Prostate gland (tissue), 2 donors: ENCODE results near the gene UNC13B. TPM values are rescaled to one million over a fixed set of nuclear protein-coding genes. Genes with fewer than 3 reads are reported as not detected.

Source experiments
- DNase-seq: peaks from one replicate; pipeline ENCODE4 v3.0.0-alpha.2; 2019; ENCODE audit warnings: low spot score
- H3K27ac ChIP-seq, 2 donors: fragments of 200-600 bp; sonication (generic); 2 replicates each; pipeline ENCODE4 v1.5.1; 2017 to 2019
- H3K27me3 ChIP-seq: fragments of 200-600 bp; sonication (generic); replicated peaks from 2 replicates; pipeline ENCODE4 v1.5.1; 2019; ENCODE audit not compliant: insufficient read depth
- H3K36me3 ChIP-seq, 2 donors: fragments of 200-600 bp; sonication (generic); 1 replicate in 1 of 2; 2 replicates in 1 of 2; pipeline versions ENCODE4 v1.5.1 to v1.8.1; 2017 to 2019
- H3K4me1 ChIP-seq: fragments of 200-600 bp; sonication (generic); replicated peaks from 2 replicates; pipeline ENCODE4 v1.5.1; 2019
- H3K4me3 ChIP-seq, 2 donors: fragments of 200-600 bp; sonication (generic); 2 replicates each; pipeline ENCODE4 v1.5.1; 2017 to 2019
- H3K9me3 ChIP-seq: fragments of 200-600 bp; sonication (generic); 2 replicates; pipeline ENCODE4 v1.5.1; 2017
- POLR2A ChIP-seq: fragments of 450-650 bp; IDR thresholded peaks from one replicate; pipeline ENCODE4 v1.6.1; 2016; ENCODE audit warnings: antibody characterized with exemption, mild to moderate bottlenecking
- POLR2AphosphoS5 ChIP-seq: sonication (generic); formaldehyde crosslinking; IDR thresholded peaks from one replicate; pipeline ENCODE4 v1.6.1; 2017; ENCODE audit warnings: antibody characterized with exemption
- WGBS: methylation state at CpG from one replicate; pipeline ENCODE4 v1.1.5; 2018; 5-methylcytosine and 5-hydroxymethylcytosine counted together
- intact Hi-C: fragments of 100-400 bp; cut with DNase I; formaldehyde crosslinking; loops from one replicate; pipeline ENCODE4 v1.14.2; 2022
- total RNA-seq, 2 donors: library from RNA; depleted of rRNA; stranded (reverse); fragments of >200 nt; gene quantifications; one replicate each; pipeline ENCODE4 v1.1.0, GENCODE V29; 2016
- TF ChIP-seq, protein P1 (sequence below), 4 experiments: fragments of 200-600 bp in 2 of 4; fragments of 450-650 bp in 2 of 4; sonication (generic) in 2 of 4; IDR thresholded peaks; 1 replicate in 3 of 4; 2 replicates in 1 of 4; pipeline ENCODE4 v1.5.1; 2016 to 2019; ENCODE audit warnings: antibody characterized with exemption in 4 of 4, mild to moderate bottlenecking in 2 of 4, moderate library complexity in 2 of 4

UNC13B gene
- total RNA-seq, 2 donors from 2014 or later = 63.8 to 140 TPM

DNA sequence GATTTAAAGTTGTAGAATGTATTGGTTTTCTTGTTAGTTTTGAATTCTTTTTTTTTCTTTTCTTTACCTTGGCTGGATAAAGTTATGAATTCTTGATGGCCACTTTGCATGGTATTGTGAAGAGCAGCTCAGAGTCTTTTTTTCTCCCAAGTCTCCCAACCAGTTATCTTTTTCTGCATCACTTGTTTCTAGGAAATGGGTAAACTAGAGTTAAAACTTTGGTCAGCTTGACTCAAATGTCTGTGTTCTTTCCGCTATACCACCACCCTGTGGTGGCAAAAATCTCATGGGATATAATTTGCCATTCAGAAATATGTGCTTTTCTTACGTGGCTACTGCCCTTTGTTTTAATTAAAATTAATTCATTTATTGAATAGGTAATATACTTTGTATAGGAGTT lies 113.2 kb downstream of the UNC13B start:
- Histone ChIP-seq H3K4me3 (no peak overlapping the region), H3K27me3 (no peaks in the 10 kb centered on the region), H3K36me3 (no peaks in the 10 kb centered on the region), H3K27ac (no peak overlapping the region), H3K9me3 (no peaks in the 10 kb centered on the region), H3K4me1 (peaks cover 6% of the 10 kb centered on the region)
- 85% methylated on average over 2 of the region's 2 CpGs for WGBS
- DNase-seq = no peak
- no peak for TF ChIP-seq POLR2AphosphoS5
- TF ChIP-seq POLR2A = no peak
- TF ChIP-seq, protein P1, sequence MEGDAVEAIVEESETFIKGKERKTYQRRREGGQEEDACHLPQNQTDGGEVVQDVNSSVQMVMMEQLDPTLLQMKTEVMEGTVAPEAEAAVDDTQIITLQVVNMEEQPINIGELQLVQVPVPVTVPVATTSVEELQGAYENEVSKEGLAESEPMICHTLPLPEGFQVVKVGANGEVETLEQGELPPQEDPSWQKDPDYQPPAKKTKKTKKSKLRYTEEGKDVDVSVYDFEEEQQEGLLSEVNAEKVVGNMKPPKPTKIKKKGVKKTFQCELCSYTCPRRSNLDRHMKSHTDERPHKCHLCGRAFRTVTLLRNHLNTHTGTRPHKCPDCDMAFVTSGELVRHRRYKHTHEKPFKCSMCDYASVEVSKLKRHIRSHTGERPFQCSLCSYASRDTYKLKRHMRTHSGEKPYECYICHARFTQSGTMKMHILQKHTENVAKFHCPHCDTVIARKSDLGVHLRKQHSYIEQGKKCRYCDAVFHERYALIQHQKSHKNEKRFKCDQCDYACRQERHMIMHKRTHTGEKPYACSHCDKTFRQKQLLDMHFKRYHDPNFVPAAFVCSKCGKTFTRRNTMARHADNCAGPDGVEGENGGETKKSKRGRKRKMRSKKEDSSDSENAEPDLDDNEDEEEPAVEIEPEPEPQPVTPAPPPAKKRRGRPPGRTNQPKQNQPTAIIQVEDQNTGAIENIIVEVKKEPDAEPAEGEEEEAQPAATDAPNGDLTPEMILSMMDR (IDR thresholded peaks at IDR 0.05) = no peak
- intact Hi-C loops = loop anchor here (5.0 to 10.0 kb wide), 3 partner anchors 60 to 280 kb away; no protein-coding TSS in a partner anchor

DNA sequence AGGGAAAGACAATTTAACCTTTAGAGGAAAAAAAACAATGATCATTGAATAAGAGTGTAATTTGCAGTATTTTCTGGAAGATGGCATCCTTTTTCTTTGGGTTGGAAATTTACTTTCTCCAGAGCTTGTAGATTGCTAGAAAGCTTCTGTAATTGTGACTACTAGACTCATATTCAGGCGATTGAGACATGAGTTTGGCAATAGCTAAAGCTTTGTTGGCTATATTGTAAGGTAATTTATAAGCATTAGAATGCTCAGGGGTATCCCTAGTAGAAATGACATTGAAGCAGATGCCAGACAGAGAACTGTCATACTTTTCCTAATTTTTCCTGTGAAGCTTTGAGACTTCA lies 115.3 kb downstream of the UNC13B start:
- intact Hi-C loops = loop anchor here (5.0 to 10.0 kb wide), 3 partner anchors 58 to 278 kb away; no protein-coding TSS in a partner anchor
- WGBS = 76% methylated on average over 1 of the region's 1 CpG
- Histone ChIP-seq H3K36me3 (no peaks in the 10 kb centered on the region), H3K4me3 (no peak overlapping the region), H3K27ac (peak overlapping the region in 1 of 2 donors; percentile 36), H3K4me1 (no peaks in the 10 kb centered on the region), H3K27me3 (no peaks in the 10 kb centered on the region), H3K9me3 (no peaks in the 10 kb centered on the region)
- DNase-seq = no peak
- TF ChIP-seq POLR2AphosphoS5 = no peak
- TF ChIP-seq, protein P1 (IDR thresholded peaks at IDR 0.05) = no peak
- no peak for TF ChIP-seq POLR2A

DNA sequence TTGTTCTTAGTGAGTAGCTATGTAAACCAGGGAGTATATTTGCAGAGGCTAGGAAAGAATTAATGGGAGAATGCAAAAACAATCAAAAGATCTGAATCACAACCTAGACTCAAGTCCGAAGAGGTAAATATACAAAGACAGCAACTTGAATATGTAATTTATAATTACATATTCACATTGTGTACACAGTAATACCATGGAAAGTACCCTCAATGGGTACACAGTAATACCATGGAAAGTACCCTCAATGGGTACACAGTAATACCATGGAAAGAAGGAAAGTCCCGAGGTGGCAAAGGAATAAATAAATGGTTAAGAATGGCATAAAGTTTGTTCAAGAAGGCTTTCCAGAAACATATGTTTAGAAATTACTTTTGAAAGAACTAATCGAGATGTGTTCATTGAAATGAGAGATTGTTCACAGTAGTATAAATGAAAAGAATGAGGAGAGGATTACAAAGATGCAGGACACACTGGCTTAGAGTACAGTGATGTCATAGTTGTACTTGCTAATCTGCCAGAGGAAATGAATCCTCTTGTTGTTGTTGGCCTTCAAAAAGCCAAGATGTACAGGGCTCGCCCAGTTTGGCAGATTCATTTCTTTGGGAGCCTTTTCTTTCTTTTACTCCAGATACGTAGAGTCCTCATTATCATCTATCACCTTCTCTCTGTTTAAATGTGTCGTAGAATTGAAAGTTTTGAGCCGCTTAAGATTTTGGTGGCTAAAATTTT lies 116.0 kb downstream of the UNC13B start:
- no peaks in the 10 kb centered on the region for H3K9me3 ChIP-seq
- DNase-seq = no peak
- peak overlapping the region in 1 of 2 donors; percentile 36 for H3K27ac ChIP-seq
- TF ChIP-seq POLR2AphosphoS5 = peak; percentile 53
- TF ChIP-seq, protein P1 (IDR thresholded peaks at IDR 0.05) = no peak
- H3K4me1 ChIP-seq = no peaks in the 10 kb centered on the region
- intact Hi-C loops = loop anchor here (5.0 to 10.0 kb wide), 3 partner anchors 57 to 277 kb away; no protein-coding TSS in a partner anchor
- 58% methylated on average over 7 of the region's 7 CpGs for WGBS
- H3K27me3 ChIP-seq = no peaks in the 10 kb centered on the region
- H3K4me3 ChIP-seq = no peak overlapping the region
- no peaks in the 10 kb centered on the region for H3K36me3 ChIP-seq

DNA sequence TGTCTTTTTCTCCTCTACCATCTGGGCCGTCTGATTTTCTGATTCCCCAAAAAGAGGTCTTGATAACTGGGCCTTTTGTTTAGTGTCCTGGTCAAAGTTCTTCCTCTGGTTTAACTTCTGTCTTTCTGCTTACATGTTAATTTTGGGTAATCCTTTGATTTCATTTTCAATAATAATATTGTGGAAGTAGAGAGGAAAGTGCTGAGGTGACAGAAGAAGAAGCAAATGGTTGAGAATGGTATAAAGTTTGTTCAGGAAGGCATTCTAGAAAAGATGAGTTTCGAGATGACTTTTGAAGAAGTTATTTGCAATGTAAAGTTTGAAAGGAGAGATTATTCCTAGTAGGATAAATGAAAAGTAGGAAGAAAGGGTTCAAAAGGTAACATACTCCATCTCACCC lies 118.1 kb downstream of the UNC13B start:
- H3K27me3 ChIP-seq = no peaks in the 10 kb centered on the region
- no peak overlapping the region for H3K4me3 ChIP-seq
- H3K4me1 ChIP-seq = no peaks in the 10 kb centered on the region
- intact Hi-C loops = loop anchor here (5.0 to 10.0 kb wide), 3 partner anchors 55 to 275 kb away; no protein-coding TSS in a partner anchor
- no peak for TF ChIP-seq POLR2AphosphoS5
- TF ChIP-seq POLR2A = no peak
- TF ChIP-seq, protein P1 (IDR thresholded peaks at IDR 0.05) = no peak
- H3K27ac ChIP-seq = no peak overlapping the region
- DNase-seq = no peak
- H3K9me3 ChIP-seq = no peaks in the 10 kb centered on the region
- 89% methylated on average over 2 of the region's 2 CpGs for WGBS
- H3K36me3 ChIP-seq = no peaks in the 10 kb centered on the region

DNA sequence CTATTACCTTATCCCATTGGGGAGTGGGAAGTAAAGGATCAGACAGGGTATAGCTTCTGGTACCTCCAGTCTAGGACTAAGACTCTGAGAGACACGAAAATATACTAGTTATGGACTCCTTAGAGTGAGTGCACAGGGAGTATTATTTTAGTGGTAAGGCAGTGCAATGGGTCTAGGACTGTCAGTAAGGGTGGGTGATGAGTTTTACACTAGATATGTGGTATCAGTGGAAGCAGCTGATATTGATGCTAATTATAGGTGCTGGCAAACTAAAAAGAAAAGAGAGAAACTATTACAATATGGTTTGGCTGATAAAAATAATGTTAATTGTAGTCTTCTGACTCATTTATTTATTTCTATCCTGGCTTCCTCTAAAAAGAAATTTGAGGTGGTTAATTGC lies 118.6 kb downstream of the UNC13B start:
- intact Hi-C loops = no loop called here
- H3K27ac ChIP-seq = no peak overlapping the region
- no peaks in the 10 kb centered on the region for H3K36me3 ChIP-seq
- TF ChIP-seq POLR2A = no peak
- no peak for TF ChIP-seq POLR2AphosphoS5
- TF ChIP-seq, protein P1 (IDR thresholded peaks at IDR 0.05) = no peak
- H3K27me3 ChIP-seq = no peaks in the 10 kb centered on the region
- H3K9me3 ChIP-seq = no peaks in the 10 kb centered on the region
- H3K4me1 ChIP-seq = no peaks in the 10 kb centered on the region
- no peak overlapping the region for H3K4me3 ChIP-seq
- DNase-seq = no peak
- 78% methylated on average over 1 of the region's 1 CpG for WGBS
